Fibroblast of skin of right biceps (primary cell): Measurements from ENCODE around the gene DYNC1I2.
"Not testable (repeated sequence)": the region's sequence is repeated elsewhere in the genome, so short reads cannot be mapped to it uniquely, and the experiment has no call there.

Experiments used
- DNase-seq: peaks from one replicate; pipeline ENCODE4 v3.0.0-alpha.2; 2013

The DYNC1I2 gene

GRCh38 chr2:171718720-171719119 lies 31.5 kb downstream of the DYNC1I2 start:
- no peak for DNase-seq

GRCh38 chr2:171719660-171720059 lies 32.4 kb downstream of the DYNC1I2 start:
- DNase-seq = no peak

- DNase-seq = peak; percentile 14
Observed at GRCh38 chr2:171723716-171724683, 36.7 kb downstream of the DYNC1I2 start.

- DNase-seq = peak; percentile 18
Observed at GRCh38 chr2:171726847-171727450, 39.7 kb downstream of the DYNC1I2 start.

- no peak for DNase-seq
Observed at GRCh38 chr2:171728989-171729951, 42.0 kb downstream of the DYNC1I2 start.

GRCh38 chr2:171729952-171730317 lies 42.7 kb downstream of the DYNC1I2 start:
- DNase-seq = no peak

GRCh38 chr2:171735991-171736710 lies 48.9 kb downstream of the DYNC1I2 start:
- DNase-seq = no peak

- DNase-seq = peak; percentile 56
Observed at GRCh38 chr2:171741189-171741588, 53.9 kb downstream of the DYNC1I2 start.

GRCh38 chr2:171742760-171743159 lies 55.5 kb downstream of the DYNC1I2 start:
- no peak for DNase-seq

- DNase-seq = no peak
Observed at GRCh38 chr2:171745141-171745540, 57.9 kb downstream of the DYNC1I2 start.

GRCh38 chr2:171745806-171746205 lies 58.5 kb downstream of the DYNC1I2 start:
- DNase-seq = no peak

GRCh38 chr2:171747371-171747770 lies 60.1 kb downstream of the DYNC1I2 start:
- no peak for DNase-seq

- DNase-seq = peak; percentile 12
Observed at GRCh38 chr2:171754254-171754939, 67.1 kb downstream of the DYNC1I2 start.

- not testable (repeated sequence) for DNase-seq
Observed at GRCh38 chr2:171758762-171759161, 71.5 kb downstream of the DYNC1I2 start.

GRCh38 chr2:171761176-171761575 lies 73.9 kb downstream of the DYNC1I2 start:
- not testable (repeated sequence) for DNase-seq

- DNase-seq = peak; percentile 50
Observed at GRCh38 chr2:171762879-171763573, 75.8 kb downstream of the DYNC1I2 start.

GRCh38 chr2:171763602-171764001 lies 76.3 kb downstream of the DYNC1I2 start:
- DNase-seq = no peak

- no peak for DNase-seq
Observed at GRCh38 chr2:171771463-171771862, 84.2 kb downstream of the DYNC1I2 start.

GRCh38 chr2:171772373-171772772 lies 85.1 kb downstream of the DYNC1I2 start:
- no peak for DNase-seq

- DNase-seq = not testable (repeated sequence)
Observed at GRCh38 chr2:171774581-171774980, 87.3 kb downstream of the DYNC1I2 start.

- no peak for DNase-seq
Observed at GRCh38 chr2:171778515-171778914, 91.2 kb downstream of the DYNC1I2 start.
